Fibroblast of skin of right quadriceps (primary cell): ENCODE results near the gene C1QL2.

Experiments used
- DNase-seq: peaks from one replicate; pipeline ENCODE4 v3.0.0-alpha.2; 2013

C1QL2 gene

GRCh38 chr2:119136093-119136492, 22.5 kb downstream of the C1QL2 start:
- DNase-seq, result no peak

GRCh38 chr2:119134775-119135174, 23.8 kb downstream of the C1QL2 start:
- DNase-seq, result no peak

GRCh38 chr2:119126650-119127049, 31.9 kb downstream of the C1QL2 start:
- DNase-seq, result peak; percentile 8

- DNase-seq, result no peak
Measured at GRCh38 chr2:119123389-119123788, 35.2 kb downstream of the C1QL2 start.

- DNase-seq, result no peak
Measured at GRCh38 chr2:119122663-119123062, 35.9 kb downstream of the C1QL2 start.

- no peak for DNase-seq
Measured at GRCh38 chr2:119119999-119120756, 38.4 kb downstream of the C1QL2 start.

GRCh38 chr2:119119076-119119785, 39.3 kb downstream of the C1QL2 start:
- DNase-seq, result no peak

- DNase-seq, result no peak
Measured at GRCh38 chr2:119117891-119118882, 40.4 kb downstream of the C1QL2 start.

- no peak for DNase-seq
Measured at GRCh38 chr2:119117408-119117807, 41.1 kb downstream of the C1QL2 start.

GRCh38 chr2:119116411-119117295, 41.9 kb downstream of the C1QL2 start:
- DNase-seq, result no peak

GRCh38 chr2:119114266-119114665, 44.3 kb downstream of the C1QL2 start:
- no peak for DNase-seq

GRCh38 chr2:119113489-119113770, 45.1 kb downstream of the C1QL2 start:
- DNase-seq, result no peak

GRCh38 chr2:119112770-119113488, 45.6 kb downstream of the C1QL2 start:
- DNase-seq, result no peak

- no peak for DNase-seq
Measured at GRCh38 chr2:119112230-119112629, 46.3 kb downstream of the C1QL2 start.

GRCh38 chr2:119111115-119111975, 47.2 kb downstream of the C1QL2 start:
- no peak for DNase-seq

- no peak for DNase-seq
Measured at GRCh38 chr2:119109866-119110265, 48.7 kb downstream of the C1QL2 start.

GRCh38 chr2:119108186-119108585, 50.4 kb downstream of the C1QL2 start:
- no peak for DNase-seq

GRCh38 chr2:119106301-119106897, 52.2 kb downstream of the C1QL2 start:
- peak; percentile 36 for DNase-seq
